Hematopoietic multipotent progenitor cell treated with erythropoietin and hydrocortisone succinate and interleukin-3 and kit ligand, for 15 days (in vitro differentiated cells): ENCODE results near the gene CDC14C.
"Not testable (repeated sequence)": the region's sequence is repeated elsewhere in the genome, so short reads cannot be mapped to it uniquely, and the experiment has no call there.

Experiments used
- DNase-seq: peaks from one replicate; pipeline ENCODE4 v3.0.0-alpha.2; 2015; ENCODE audit warnings: low spot score

CDC14C gene

GRCh38 chr7:48924433-48924832 lies at the start of gene CDC14C:
Gene CDC14C, plus strand, starts transcription at chr7:48924547. Its CDS starts 126 bp downstream, at chr7:48924673.
- DNase-seq, result no peak

GRCh38 chr7:48875045-48875916 lies 49.1 kb upstream of the CDC14C start:
- no peak for DNase-seq

- no peak for DNase-seq
Measured at GRCh38 chr7:48876087-48876486, 48.3 kb upstream of the CDC14C start.

GRCh38 chr7:48880851-48881250 lies 43.5 kb upstream of the CDC14C start:
- DNase-seq, result no peak

GRCh38 chr7:48887500-48887899 lies 36.8 kb upstream of the CDC14C start:
- no peak for DNase-seq

- DNase-seq, result no peak
Measured at GRCh38 chr7:48894574-48894973, 29.8 kb upstream of the CDC14C start.

GRCh38 chr7:48899932-48900331 lies 24.4 kb upstream of the CDC14C start:
- DNase-seq, result no peak

GRCh38 chr7:48901966-48902365 lies 22.4 kb upstream of the CDC14C start:
- no peak for DNase-seq

GRCh38 chr7:48904975-48905374 lies 19.4 kb upstream of the CDC14C start:
- no peak for DNase-seq

GRCh38 chr7:48905686-48906085 lies 18.7 kb upstream of the CDC14C start:
- not testable (repeated sequence) for DNase-seq

- DNase-seq, result not testable (repeated sequence)
Measured at GRCh38 chr7:48909887-48910286, 14.5 kb upstream of the CDC14C start.

GRCh38 chr7:48931481-48931880 lies 7.1 kb downstream of the CDC14C start:
- DNase-seq, result no peak

- no peak for DNase-seq
Measured at GRCh38 chr7:48932126-48932910, 8.0 kb downstream of the CDC14C start.

GRCh38 chr7:48933549-48934085 lies 9.3 kb downstream of the CDC14C start:
- no peak for DNase-seq

- no peak for DNase-seq
Measured at GRCh38 chr7:48938539-48939295, 14.4 kb downstream of the CDC14C start.

GRCh38 chr7:48943279-48943990 lies 19.1 kb downstream of the CDC14C start:
- DNase-seq, result no peak

GRCh38 chr7:48955916-48956315 lies 31.6 kb downstream of the CDC14C start:
- DNase-seq, result no peak

- DNase-seq, result no peak
Measured at GRCh38 chr7:48959676-48960075, 35.3 kb downstream of the CDC14C start.

- no peak for DNase-seq
Measured at GRCh38 chr7:48962821-48963505, 38.6 kb downstream of the CDC14C start.

- no peak for DNase-seq
Measured at GRCh38 chr7:48964074-48964473, 39.7 kb downstream of the CDC14C start.

- DNase-seq, result no peak
Measured at GRCh38 chr7:48971173-48971572, 46.8 kb downstream of the CDC14C start.
